Lung (tissue), 12 donors: ENCODE results near the gene CRMP1. TPM values are rescaled to one million over a fixed set of nuclear protein-coding genes. Genes with fewer than 3 reads are reported as not detected.
"Not testable (repeated sequence)": the region's sequence is repeated elsewhere in the genome, so short reads cannot be mapped to it uniquely, and the experiment has no call there.

Experiments
- ATAC-seq: fragments of 200-7000 bp; cut with Tn5 transposase; one replicate; pipeline ENCODE4 v1.9.1; 2020; ENCODE audit warnings: moderate number of reproducible peaks; ENCODE audit not compliant: insufficient read depth, low FRiP score
- DNase-seq, 3 donors: peaks; one replicate each; pipeline ENCODE4 v3.0.0-alpha.2; 2013 to 2017
- H3K27ac ChIP-seq, 2 donors: one replicate each; pipeline ENCODE4 v1.5.1; 2013; ENCODE audit warnings: mild to moderate bottlenecking in 2 of 2, moderate library complexity in 2 of 2, control low read depth in 1 of 2, inconsistent platforms in 1 of 2, low read depth in 1 of 2, low read length in 1 of 2
- H3K27me3 ChIP-seq, 3 donors: one replicate each; pipeline ENCODE4 v1.5.1; 2013; ENCODE audit warnings: low read length in 2 of 3; ENCODE audit not compliant: control insufficient read depth in 3 of 3, insufficient read depth in 3 of 3
- H3K36me3 ChIP-seq, 4 donors: one replicate each; pipeline ENCODE4 v1.5.1; 2013; ENCODE audit warnings: low read length in 4 of 4, mild to moderate bottlenecking in 1 of 4, moderate library complexity in 1 of 4; ENCODE audit not compliant: control insufficient read depth in 4 of 4, insufficient read depth in 4 of 4
- H3K4me1 ChIP-seq, 5 donors: one replicate each; pipeline ENCODE4 v1.5.1; 2013; ENCODE audit warnings: low read length in 5 of 5, mild to moderate bottlenecking in 2 of 5, moderate library complexity in 1 of 5; ENCODE audit not compliant: control insufficient read depth in 5 of 5, insufficient read depth in 5 of 5
- H3K4me3 ChIP-seq: one replicate; pipeline ENCODE4 v1.5.1; 2013; ENCODE audit warnings: mild to moderate bottlenecking, control low read depth, moderate library complexity
- H3K9ac ChIP-seq, 2 donors: one replicate each; pipeline ENCODE4 v1.5.1; 2013; ENCODE audit warnings: low read length in 2 of 2, control low read depth in 1 of 2; ENCODE audit not compliant: insufficient read depth in 1 of 2
- H3K9me3 ChIP-seq, 4 donors: one replicate each; pipeline ENCODE4 v1.5.1; 2013; ENCODE audit warnings: low read length in 3 of 4, mild to moderate bottlenecking in 1 of 4, moderate library complexity in 1 of 4; ENCODE audit not compliant: control insufficient read depth in 4 of 4, insufficient read depth in 3 of 4
- CTCF ChIP-seq: IDR thresholded peaks from 2 replicates; pipeline ENCODE4 v1.5.1; 2012; ENCODE audit warnings: mild to moderate bottlenecking; ENCODE audit errors: control extremely low read depth, extremely low read depth
- WGBS, 2 donors: extraction: QIAGEN DNeasy Blood & Tissue Kit; methylation state at CpG; one replicate each; pipeline ENCODE4 v1.1.7; 2013; 5-methylcytosine and 5-hydroxymethylcytosine counted together
- polyA plus RNA-seq, 2 donors: library from polyadenylated mRNA; stranded (reverse); fragments of 200-250 nt; gene quantifications; one replicate each; pipeline ENCODE4 v1.2.1, GENCODE V29; 2013
- total RNA-seq, 2 donors: library from RNA; depleted of rRNA in 1 of 2; stranded (reverse); fragments of >200 nt in 1 of 2; gene quantifications; one replicate each; pipeline ENCODE4 v1.2.1, GENCODE V29; 2014 to 2021
- donor health status: control.
- donor health status: control.
- donor health status: Bipolar disorder and iron deficiency.
- donor health status: healthy.
- donor health status: DM: yes; HTN: yes; CAD: no.

Gene CRMP1
- total and polyA plus RNA-seq, 4 donors, result 2.1 to 24.4 (median 4.6) TPM

GRCh38 chr4:5863461-5864113, 29.3 kb downstream of the CRMP1 start:
- TF ChIP-seq CTCF, result no peak
- DNase-seq (peak in 1 of 3 donors; percentile 25), ATAC-seq (no peak)
- Histone ChIP-seq H3K9ac (no peak overlapping the region), H3K4me3 (no peak overlapping the region), H3K27ac (no peak overlapping the region), H3K9me3 (peaks cover 0 to 3% (median 1%) of the 10 kb centered on the region in 4 donors), H3K4me1 (peaks cover 0 to 3% (median 0%) of the 10 kb centered on the region in 5 donors), H3K27me3 (no peaks in the 10 kb centered on the region), H3K36me3 (no peaks in the 10 kb centered on the region)
- WGBS, 2 donors, result 50 to 52% methylated on average over 15 of the region's 15 CpGs

GRCh38 chr4:5858020-5858769, 34.7 kb downstream of the CRMP1 start:
- no peak for TF ChIP-seq CTCF
- H3K9me3 ChIP-seq, result peaks cover 0 to 3% (median 1%) of the 10 kb centered on the region in 4 donors
- H3K27ac ChIP-seq, result no peak overlapping the region
- WGBS, 2 donors, result 86 to 88% methylated on average over 16 of the region's 16 CpGs
- no peak overlapping the region for H3K4me3 ChIP-seq
- H3K9ac ChIP-seq, result no peak overlapping the region
- H3K27me3 ChIP-seq, result no peaks in the 10 kb centered on the region
- peaks cover 0 to 5% (median 0%) of the 10 kb centered on the region in 4 donors for H3K36me3 ChIP-seq
- H3K4me1 ChIP-seq, result no peaks in the 10 kb centered on the region
- ATAC-seq, result no peak
- no peak for DNase-seq

- ATAC-seq, result no peak
- no peak for TF ChIP-seq CTCF
- H3K27ac ChIP-seq, result no peak overlapping the region
- DNase-seq, result no peak
- no peak overlapping the region for H3K9ac ChIP-seq
- no peak overlapping the region for H3K4me3 ChIP-seq
- H3K27me3 ChIP-seq, result no peaks in the 10 kb centered on the region
- peaks cover 0 to 3% (median 1%) of the 10 kb centered on the region in 4 donors for H3K9me3 ChIP-seq
- peaks cover 0 to 5% (median 0%) of the 10 kb centered on the region in 4 donors for H3K36me3 ChIP-seq
- H3K4me1 ChIP-seq, result no peaks in the 10 kb centered on the region
- 90 to 95% methylated on average over 2 of the region's 2 CpGs for WGBS, 2 donors
Measured at GRCh38 chr4:5857199-5857598, 35.7 kb downstream of the CRMP1 start.

GRCh38 chr4:5856362-5856761, 36.5 kb downstream of the CRMP1 start:
- H3K27ac ChIP-seq, H3K9ac ChIP-seq, H3K9me3 ChIP-seq, H3K4me3 ChIP-seq, ATAC-seq, H3K27me3 ChIP-seq, H3K4me1 ChIP-seq, H3K36me3 ChIP-seq, DNase-seq: not testable (repeated sequence)
- WGBS, 2 donors, result 96 to 97% methylated on average over 3 of the region's 3 CpGs
